NB4 (cell line): ENCODE measurements around the gene SNURF.

Source experiments
- MYC ChIP-seq: IDR thresholded peaks from 2 replicates; pipeline ENCODE4 v1.6.1; 2011; ENCODE audit warnings: low read depth, low read length
- POLR2A ChIP-seq: IDR thresholded peaks from 2 replicates; pipeline ENCODE4 v1.6.1; 2011; ENCODE audit warnings: mild to moderate bottlenecking; ENCODE audit not compliant: insufficient read length; ENCODE audit errors: extremely low read depth
- TF ChIP-seq, protein P1 (sequence below): IDR thresholded peaks from one replicate; pipeline ENCODE4 v1.5.1; 2012; ENCODE audit warnings: low read depth, low read length
- TF ChIP-seq, protein P2 (sequence below): IDR thresholded peaks from 2 replicates; pipeline ENCODE4 v1.6.1; 2011; ENCODE audit warnings: low read depth, low read length

DNA sequence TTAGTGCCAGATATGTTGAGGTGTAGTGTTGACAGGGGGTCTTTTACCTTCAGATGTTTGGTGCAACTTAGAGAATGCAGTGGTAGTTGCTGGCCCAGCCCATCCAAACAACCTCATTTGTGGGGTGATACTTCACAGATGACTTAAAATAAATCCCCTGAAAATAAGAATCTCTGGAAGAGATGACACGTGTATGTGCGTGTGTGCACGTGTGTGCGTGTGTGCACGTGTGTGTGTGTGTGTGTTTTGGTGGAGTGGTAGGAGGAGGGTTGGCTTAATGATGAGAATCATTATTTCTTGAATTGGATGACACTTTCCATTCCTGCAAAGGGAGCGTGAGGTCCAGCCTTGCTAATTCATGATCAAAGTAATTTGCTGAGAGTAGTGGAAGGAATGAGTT is 31.9 kb downstream of the SNURF start:
- TF ChIP-seq, protein P1, sequence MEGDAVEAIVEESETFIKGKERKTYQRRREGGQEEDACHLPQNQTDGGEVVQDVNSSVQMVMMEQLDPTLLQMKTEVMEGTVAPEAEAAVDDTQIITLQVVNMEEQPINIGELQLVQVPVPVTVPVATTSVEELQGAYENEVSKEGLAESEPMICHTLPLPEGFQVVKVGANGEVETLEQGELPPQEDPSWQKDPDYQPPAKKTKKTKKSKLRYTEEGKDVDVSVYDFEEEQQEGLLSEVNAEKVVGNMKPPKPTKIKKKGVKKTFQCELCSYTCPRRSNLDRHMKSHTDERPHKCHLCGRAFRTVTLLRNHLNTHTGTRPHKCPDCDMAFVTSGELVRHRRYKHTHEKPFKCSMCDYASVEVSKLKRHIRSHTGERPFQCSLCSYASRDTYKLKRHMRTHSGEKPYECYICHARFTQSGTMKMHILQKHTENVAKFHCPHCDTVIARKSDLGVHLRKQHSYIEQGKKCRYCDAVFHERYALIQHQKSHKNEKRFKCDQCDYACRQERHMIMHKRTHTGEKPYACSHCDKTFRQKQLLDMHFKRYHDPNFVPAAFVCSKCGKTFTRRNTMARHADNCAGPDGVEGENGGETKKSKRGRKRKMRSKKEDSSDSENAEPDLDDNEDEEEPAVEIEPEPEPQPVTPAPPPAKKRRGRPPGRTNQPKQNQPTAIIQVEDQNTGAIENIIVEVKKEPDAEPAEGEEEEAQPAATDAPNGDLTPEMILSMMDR = no peak
- TF ChIP-seq POLR2A (no peak), MYC (no peak)
- TF ChIP-seq, protein P2, sequence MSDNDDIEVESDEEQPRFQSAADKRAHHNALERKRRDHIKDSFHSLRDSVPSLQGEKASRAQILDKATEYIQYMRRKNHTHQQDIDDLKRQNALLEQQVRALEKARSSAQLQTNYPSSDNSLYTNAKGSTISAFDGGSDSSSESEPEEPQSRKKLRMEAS = no peak
